LNCAP (cell line): Measurements from ENCODE around the gene GABBR2.

Experiments used
- CTCF ChIP-seq: fragments of 450-650 bp; IDR thresholded peaks from 2 replicates; pipeline ENCODE4 v1.5.1; 2017; ENCODE audit warnings: mild to moderate bottlenecking

GABBR2 gene

DNA sequence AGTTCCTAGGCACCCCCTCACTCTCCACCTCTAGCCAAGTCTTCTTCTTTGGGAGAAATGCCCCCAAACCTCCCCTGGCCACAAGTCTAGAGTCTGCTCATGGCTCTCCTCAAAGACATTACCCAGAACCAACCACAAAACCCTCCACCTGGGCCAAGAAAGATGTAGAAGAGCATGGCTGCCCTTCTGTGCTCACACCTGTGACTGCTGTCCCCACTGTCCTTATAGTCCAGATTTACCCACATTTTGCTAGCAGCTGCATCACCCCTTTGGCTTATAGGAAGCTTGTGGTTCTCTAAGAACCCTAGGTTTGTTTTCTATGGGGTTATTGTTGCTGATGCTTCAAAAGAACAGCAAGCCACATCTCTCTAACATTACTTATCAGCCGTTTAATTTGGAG lies 6.1 kb upstream of the GABBR2 start:
- TF ChIP-seq CTCF = no peak

DNA sequence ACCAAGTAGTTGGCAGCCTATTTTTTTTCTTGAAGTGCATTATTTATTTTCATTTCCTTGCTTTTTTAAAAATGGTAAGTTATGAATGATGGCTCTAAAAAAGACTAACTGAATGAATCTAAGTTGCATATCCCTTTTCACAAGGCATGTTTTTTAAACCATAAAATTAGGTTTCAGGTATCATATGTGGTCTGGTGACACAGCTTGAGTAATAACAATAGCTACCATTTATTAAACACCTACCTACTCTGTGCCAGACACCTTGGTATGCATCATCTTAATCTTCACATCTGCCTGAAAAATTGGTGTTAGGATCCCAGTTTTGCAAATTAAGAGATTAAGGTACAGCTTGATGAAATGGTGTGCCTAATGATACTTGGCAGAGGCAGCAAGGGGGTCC lies 4.3 kb upstream of the GABBR2 start:
- no peak for TF ChIP-seq CTCF

DNA sequence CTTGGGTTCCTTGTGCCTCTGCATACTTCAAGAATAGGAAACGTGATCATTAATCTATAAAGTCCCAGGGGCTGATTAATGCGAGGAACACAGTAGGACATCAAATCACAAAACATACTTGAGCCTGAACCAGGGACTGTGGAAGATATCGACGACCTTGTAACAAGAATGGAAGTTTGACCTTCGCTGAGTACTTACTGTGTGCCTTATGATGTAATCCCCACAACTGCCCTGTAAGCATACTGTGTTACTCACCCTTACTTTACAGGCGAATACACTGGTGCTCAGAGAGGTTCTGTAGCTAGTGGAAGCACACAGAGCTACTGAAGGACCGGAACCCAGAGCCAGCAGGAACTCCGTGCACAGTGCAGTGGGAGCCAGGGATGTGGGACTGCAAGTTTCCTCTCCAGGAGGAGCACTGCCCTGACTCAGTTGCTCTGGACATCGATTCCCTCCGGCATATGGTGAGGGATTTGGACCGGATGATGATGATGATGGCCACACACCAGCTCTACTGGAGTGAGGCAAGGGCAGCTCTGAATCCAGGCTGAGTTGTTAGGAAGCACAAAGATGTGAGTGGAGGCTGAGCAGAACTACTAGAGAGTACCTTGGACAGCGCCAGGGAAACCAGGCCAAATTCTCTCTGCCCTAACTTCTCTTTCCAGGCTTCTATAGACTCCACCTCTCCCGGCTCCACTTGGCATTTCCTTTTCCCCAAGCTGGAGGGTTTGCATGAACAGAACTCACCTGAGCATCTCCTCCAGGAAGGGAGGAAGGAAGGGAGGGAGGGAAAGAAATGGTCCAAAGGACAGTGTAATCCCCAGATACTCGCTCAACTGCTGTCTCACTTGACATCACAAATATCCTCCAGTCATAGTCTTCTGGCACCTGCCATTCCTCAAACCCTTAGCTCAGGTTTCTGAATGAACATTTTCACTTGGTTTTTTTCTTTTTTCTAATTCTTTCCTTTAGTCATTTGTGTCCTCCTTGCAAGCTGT lies 1.5 kb upstream of the GABBR2 start:
- TF ChIP-seq CTCF = no peak

GRCh38 chr9:98708103-98708932 lies 417 bp downstream of the GABBR2 start:
- TF ChIP-seq CTCF = no peak

DNA sequence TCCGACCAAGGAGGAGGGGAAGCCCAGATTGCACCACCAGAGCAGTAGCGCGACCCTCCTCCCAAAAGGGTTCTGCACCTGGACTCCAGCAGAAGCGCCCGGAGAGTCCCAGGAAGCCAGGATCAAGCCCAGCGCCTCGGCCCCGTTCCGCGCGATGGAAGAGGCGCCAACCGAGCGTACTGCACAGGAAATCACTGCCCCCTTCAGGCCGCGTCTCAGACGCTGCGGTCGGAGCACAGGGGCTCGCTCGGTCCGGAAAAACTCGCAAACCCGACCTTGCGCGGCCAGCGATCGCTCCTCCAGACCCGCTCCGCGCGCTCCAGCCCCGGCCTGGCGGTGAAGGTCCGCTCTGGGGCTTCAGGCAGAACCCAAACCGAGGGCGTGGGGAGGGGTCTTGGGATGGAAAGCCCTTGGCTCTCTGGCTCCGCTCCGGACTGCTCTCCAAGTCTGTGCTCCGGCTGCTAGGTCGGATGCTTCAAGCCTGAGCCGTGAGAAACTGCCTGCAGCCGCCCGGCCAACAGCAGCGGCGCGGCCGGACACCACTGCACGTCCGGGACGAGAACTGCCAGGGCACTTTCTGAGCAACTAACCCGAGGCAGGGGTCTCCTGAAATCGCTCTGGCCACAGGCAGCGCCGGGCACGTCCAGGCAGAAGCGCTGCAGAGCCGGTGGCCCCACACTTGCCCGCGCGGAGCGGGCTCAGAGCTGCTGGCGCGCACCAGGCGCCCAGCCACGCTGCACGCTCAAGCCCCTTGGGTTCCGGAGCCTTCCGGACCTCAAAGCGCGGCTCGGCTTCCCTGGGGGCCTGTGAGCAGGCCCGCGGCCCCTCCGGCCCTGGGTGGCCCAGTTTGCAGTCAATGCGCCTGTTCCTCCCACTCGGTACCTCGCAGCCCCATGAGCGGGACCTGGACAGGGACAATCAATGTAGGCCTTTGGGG lies 1.3 kb downstream of the GABBR2 start:
- peak; percentile 68 for TF ChIP-seq CTCF

DNA sequence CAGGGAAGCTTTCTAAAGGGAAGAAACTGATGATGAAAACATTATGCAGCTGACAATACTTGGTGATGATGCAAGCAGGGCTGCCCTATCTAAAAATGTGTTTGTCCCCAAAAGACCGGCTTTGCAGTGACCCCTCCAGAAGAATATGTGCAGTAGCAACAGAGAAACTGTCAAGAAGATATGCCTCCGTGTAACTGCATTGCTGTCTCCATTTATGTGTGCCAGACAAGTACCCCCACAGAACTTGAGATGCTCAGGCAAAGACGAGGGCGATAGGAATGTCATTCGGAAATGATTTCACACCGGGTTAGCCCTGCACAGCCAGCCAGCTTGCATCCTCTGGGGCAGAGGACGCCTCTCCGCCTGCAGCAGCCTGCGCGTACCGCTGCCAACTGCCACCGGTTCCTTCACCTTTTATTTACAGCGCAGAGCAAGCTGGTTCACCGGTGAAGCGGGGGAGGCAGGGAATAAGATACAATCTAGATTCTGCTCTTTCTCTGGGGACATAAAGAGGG lies 2.0 kb downstream of the GABBR2 start:
- no peak for TF ChIP-seq CTCF
